ENCODE results near the gene PPP1R3E. TPM values are rescaled to one million over a fixed set of nuclear protein-coding genes. Genes with fewer than 3 reads are reported as not detected.
A peak's percentile ranks its signal among the peaks of the same experiment; 100 is the strongest.

Gene PPP1R3E
- total and polyA plus RNA-seq, 11 donors = 2.1 to 11.4 (median 5.6) TPM

- ATAC-seq (no peak), DNase-seq (no peak)
- peaks cover 0 to 48% (median 29%) of the 10 kb centered on the region in 9 donors for H3K36me3 ChIP-seq
- H3K27me3 ChIP-seq = no peaks in the 10 kb centered on the region
- no peak overlapping the region for H3K4me3 ChIP-seq
- WGBS, 4 donors = 86 to 88% (median 87%) methylated on average over 17 of the region's 17 CpGs
- no peak overlapping the region for H3K27ac ChIP-seq
- peaks cover 0 to 39% (median 26%) of the 10 kb centered on the region in 12 donors for H3K4me1 ChIP-seq
- H3K9me3 ChIP-seq = no peaks in the 10 kb centered on the region
- intact Hi-C loops (cut with DNase I) = loop anchor here in 2 of 10 donors (10.0 kb wide), 2 partner anchors 214 to 246 kb away; partner anchors contain the start of genes ACIN1 (in 1 of the 2), C14orf119 (in 1 of the 2), THTPA (in 1 of the 2) and ZFHX2 (in 1 of the 2)
- TF ChIP-seq POLR2A (IDR thresholded peaks at IDR 0.05) = no peak
- TF ChIP-seq, protein P1, sequence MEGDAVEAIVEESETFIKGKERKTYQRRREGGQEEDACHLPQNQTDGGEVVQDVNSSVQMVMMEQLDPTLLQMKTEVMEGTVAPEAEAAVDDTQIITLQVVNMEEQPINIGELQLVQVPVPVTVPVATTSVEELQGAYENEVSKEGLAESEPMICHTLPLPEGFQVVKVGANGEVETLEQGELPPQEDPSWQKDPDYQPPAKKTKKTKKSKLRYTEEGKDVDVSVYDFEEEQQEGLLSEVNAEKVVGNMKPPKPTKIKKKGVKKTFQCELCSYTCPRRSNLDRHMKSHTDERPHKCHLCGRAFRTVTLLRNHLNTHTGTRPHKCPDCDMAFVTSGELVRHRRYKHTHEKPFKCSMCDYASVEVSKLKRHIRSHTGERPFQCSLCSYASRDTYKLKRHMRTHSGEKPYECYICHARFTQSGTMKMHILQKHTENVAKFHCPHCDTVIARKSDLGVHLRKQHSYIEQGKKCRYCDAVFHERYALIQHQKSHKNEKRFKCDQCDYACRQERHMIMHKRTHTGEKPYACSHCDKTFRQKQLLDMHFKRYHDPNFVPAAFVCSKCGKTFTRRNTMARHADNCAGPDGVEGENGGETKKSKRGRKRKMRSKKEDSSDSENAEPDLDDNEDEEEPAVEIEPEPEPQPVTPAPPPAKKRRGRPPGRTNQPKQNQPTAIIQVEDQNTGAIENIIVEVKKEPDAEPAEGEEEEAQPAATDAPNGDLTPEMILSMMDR (IDR thresholded peaks at IDR 0.05) = no peak
Measured at GRCh38 chr14:23308721-23309445, 6.2 kb upstream of the PPP1R3E start.

DNA sequence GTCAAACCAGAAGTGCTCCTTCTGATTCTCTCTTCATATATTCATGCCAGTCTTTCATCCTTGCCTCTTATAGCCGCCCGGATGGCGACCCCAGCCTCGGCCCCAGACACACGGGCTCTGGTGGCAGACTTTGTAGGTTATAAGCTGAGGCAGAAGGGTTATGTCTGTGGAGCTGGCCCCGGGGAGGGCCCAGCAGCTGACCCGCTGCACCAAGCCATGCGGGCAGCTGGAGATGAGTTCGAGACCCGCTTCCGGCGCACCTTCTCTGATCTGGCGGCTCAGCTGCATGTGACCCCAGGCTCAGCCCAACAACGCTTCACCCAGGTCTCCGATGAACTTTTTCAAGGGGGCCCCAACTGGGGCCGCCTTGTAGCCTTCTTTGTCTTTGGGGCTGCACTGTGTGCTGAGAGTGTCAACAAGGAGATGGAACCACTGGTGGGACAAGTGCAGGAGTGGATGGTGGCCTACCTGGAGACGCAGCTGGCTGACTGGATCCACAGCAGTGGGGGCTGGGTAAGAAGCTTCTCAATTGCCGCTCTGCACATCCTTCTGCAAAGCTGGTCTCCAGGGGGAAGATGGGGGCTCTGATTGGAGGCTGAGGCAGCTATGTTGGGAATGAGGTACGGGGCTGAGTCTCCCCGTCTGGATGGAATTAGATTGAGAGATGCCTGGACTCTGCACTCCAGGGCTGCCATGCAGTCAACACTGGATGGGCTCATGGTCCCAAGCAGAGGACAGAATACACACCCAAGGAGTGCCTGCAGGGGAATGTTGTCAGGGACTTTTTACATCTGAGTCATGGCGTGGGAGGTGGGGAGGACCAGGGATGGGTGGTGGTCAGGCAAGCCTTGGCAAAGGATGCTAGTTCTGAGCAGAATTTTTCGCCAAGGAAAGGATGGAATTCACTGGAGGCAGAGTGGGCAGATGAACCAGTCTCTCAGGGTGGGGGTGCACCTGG lies 5.3 kb upstream of the PPP1R3E start:
- WGBS, 4 donors = 88 to 91% (median 90%) methylated on average over 22 of the region's 22 CpGs
- intact Hi-C loops (cut with DNase I) = loop anchor here in 3 of 10 donors (2.0 to 10.0 kb wide), 3 partner anchors 13 to 247 kb away; partner anchors contain the start of genes ACIN1 (in 1 of the 3), C14orf119 (in 1 of the 3), PABPN1 (in 1 of the 3) and THTPA (in 1 of the 3)
- Histone ChIP-seq H3K27me3 (no peaks in the 10 kb centered on the region), H3K36me3 (peaks cover 0 to 48% (median 29%) of the 10 kb centered on the region in 9 donors), H3K4me3 (peak overlapping the region in 8 of 12 donors; percentile 60 to 96 (median 76)), H3K9me3 (no peaks in the 10 kb centered on the region), H3K27ac (peak overlapping the region in 10 of 12 donors; percentile 71 to 94 (median 91)), H3K4me1 (peaks cover 0 to 42% (median 28%) of the 10 kb centered on the region in 12 donors)
- DNase-seq = no peak
- TF ChIP-seq, protein P1 (IDR thresholded peaks at IDR 0.05) = no peak
- TF ChIP-seq POLR2A (IDR thresholded peaks at IDR 0.05) = no peak
- ATAC-seq = no peak

DNA sequence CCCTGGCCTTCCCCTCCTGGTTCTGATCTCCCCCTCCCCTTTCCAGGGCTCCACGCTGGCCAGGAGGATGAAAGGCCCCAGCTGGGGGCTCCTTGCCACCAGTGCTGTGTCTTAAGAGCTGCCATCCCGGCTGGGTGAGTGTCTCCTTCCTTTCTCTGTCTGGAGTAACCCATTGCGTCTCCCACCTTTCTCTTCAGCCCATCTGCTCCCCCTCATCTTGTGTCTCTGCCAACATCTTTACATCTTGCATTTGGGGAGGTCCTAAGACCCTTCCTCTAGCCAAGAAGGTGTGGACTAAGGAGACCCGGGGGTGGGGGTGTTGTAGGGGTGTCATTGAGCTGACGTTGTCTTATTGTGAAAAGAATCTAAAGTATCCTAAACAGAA lies 4.5 kb upstream of the PPP1R3E start:
- ATAC-seq (no peak), DNase-seq (no peak)
- Histone ChIP-seq H3K36me3 (peaks cover 0 to 42% (median 27%) of the 10 kb centered on the region in 9 donors), H3K4me1 (peaks cover 0 to 50% (median 32%) of the 10 kb centered on the region in 12 donors), H3K9me3 (no peaks in the 10 kb centered on the region), H3K27ac (peak overlapping the region; percentile 60 to 94 (median 90)), H3K27me3 (no peaks in the 10 kb centered on the region), H3K4me3 (peak overlapping the region; percentile 60 to 96 (median 76))
- WGBS, 4 donors = 16 to 18% (median 17%) methylated on average over 5 of the region's 5 CpGs
- intact Hi-C loops (cut with DNase I) = loop anchor here in 3 of 10 donors (2.0 to 10.0 kb wide), 3 partner anchors 14 to 248 kb away; partner anchors contain the start of genes ACIN1 (in 1 of the 3), C14orf119 (in 1 of the 3), PABPN1 (in 1 of the 3) and THTPA (in 1 of the 3)
- TF ChIP-seq, protein P1 (IDR thresholded peaks at IDR 0.05) = no peak
- TF ChIP-seq POLR2A (IDR thresholded peaks at IDR 0.05) = no peak

Data from heart left ventricle (tissue), 16 donors.